Omental fat pad (tissue), 4 donors: ENCODE measurements around the gene MDM1. TPM values are rescaled to one million over a fixed set of nuclear protein-coding genes. Genes with fewer than 3 reads are reported as not detected.

Experiments used
- ATAC-seq: fragments of 150-250 bp; one replicate; pipeline ENCODE4 v1.9.1; 2016; ENCODE audit warnings: mild to moderate bottlenecking, moderate library complexity; ENCODE audit not compliant: low FRiP score
- DNase-seq: peaks from one replicate; pipeline ENCODE4 v3.0.0-alpha.2; 2019; ENCODE audit warnings: low spot score
- total RNA-seq, 4 donors: library from RNA; depleted of rRNA; stranded (reverse); fragments of >200 nt; gene quantifications; one replicate each; pipeline ENCODE4 v1.1.0, GENCODE V29; 2016
- TF ChIP-seq, protein P1 (sequence below), 3 donors: fragments of 450-650 bp; IDR thresholded peaks; one replicate each; pipeline ENCODE4 v1.5.1; 2016 to 2017; ENCODE audit warnings: antibody characterized with exemption in 3 of 3, mild to moderate bottlenecking in 3 of 3, moderate library complexity in 2 of 3

Gene MDM1
- total RNA-seq, 4 donors from 2014 or later = 9.0 to 21.8 (median 10.0) TPM

DNA sequence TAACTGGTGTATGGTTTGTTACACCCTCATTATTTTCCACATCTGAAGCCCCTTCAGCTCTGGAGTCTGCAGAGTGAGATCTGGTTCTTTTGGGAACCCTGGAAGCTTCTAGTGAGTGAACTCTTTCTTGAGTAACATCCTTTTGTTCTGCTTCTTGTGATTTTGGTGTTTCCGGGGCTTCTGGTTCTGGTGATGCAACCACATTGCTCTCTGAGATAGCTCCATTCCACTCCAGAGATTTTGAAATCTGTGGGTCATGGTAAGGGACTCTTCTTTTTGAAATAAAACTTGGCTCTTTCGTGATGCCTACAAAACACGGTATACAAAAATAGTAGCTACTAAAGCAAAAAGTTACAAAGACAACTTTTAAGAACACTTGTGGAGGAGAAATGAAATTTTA is 5.4 kb downstream of the MDM1 start:
- DNase-seq (no peak), ATAC-seq (no peak)

DNA sequence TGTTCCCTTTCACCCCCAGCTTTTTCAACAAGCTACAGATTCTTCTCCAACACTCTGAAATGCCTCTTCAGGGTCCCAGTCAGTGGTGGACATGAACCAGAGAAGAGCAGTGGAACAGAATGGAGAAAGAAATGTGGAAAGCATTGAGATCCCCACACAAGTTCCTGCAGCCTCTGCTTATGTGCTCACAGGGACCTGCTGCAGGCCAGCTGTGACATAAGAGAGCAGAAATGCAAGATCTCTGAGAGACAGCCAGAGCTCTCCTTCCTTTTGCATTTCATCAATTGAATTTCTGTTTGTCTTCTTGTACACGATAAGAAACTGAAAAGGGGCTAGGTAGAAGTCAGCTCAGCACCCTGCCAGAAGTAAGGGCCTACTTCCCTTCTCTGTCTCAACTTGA is 6.2 kb downstream of the MDM1 start:
- no peak for ATAC-seq

More for the DNA sequence above, 5.4 kb downstream of the MDM1 start:
- TF ChIP-seq, protein P1, sequence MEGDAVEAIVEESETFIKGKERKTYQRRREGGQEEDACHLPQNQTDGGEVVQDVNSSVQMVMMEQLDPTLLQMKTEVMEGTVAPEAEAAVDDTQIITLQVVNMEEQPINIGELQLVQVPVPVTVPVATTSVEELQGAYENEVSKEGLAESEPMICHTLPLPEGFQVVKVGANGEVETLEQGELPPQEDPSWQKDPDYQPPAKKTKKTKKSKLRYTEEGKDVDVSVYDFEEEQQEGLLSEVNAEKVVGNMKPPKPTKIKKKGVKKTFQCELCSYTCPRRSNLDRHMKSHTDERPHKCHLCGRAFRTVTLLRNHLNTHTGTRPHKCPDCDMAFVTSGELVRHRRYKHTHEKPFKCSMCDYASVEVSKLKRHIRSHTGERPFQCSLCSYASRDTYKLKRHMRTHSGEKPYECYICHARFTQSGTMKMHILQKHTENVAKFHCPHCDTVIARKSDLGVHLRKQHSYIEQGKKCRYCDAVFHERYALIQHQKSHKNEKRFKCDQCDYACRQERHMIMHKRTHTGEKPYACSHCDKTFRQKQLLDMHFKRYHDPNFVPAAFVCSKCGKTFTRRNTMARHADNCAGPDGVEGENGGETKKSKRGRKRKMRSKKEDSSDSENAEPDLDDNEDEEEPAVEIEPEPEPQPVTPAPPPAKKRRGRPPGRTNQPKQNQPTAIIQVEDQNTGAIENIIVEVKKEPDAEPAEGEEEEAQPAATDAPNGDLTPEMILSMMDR (IDR thresholded peaks at IDR 0.05) = no peak

GRCh38 chr12:68324531-68324930 is 7.6 kb downstream of the MDM1 start:
- ATAC-seq (no peak), DNase-seq (no peak)
- TF ChIP-seq, protein P1 (IDR thresholded peaks at IDR 0.05) = no peak

More for the DNA sequence above, 6.2 kb downstream of the MDM1 start:
- no peak for DNase-seq
- TF ChIP-seq, protein P1 (IDR thresholded peaks at IDR 0.05) = no peak

DNA sequence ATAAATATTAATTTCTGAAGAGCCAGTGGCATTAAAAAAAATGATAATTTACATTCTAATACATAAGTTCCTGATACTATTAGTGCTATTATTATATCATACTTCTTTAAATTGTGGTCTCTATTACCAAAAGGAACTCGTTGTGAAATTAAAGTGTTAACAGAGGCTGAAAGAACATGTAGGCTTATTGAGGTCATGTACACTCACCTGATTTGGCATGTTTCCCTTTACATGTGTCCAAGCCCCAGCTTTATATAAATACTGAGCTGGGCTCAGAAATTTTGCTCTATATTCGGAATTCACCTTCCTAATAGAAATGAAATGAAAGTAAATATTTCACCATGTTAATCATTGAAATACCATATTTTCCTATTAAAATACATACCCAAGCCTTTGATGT is 11.0 kb downstream of the MDM1 start:
- no peak for DNase-seq
- TF ChIP-seq, protein P1 (IDR thresholded peaks at IDR 0.05) = no peak
- no peak for ATAC-seq

DNA sequence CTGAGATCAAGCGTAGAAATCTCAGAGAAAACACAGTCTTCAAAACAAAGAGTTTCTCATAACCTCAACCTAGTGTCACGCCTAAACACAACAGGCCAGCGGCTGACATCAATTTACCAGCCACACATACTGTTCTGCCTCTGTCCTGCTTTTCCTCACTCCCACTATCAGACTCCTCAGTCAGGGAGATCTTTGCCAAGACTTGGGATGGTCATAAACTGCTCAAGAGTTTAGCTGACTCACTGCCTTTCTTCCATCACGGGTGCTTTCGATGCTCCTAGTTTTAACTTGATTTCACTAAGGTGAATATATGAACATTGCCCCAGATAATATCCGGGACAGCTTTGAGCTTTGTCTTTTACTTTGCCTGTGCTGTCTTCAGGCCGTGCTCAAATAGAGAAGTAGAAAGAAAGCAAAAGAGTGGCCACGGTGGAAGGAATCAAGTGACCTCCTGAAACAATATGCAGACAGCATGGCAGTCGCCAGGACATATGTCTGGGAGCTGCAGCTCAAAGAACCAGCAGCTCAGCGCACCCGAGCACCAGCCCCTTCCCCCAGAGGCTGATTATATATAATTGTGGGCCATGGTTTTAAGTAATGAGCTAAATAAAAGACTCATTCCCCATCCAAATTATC is 12.1 kb downstream of the MDM1 start:
- TF ChIP-seq, protein P1 (IDR thresholded peaks at IDR 0.05) = no peak
- DNase-seq = no peak
- peak; percentile 97 for ATAC-seq

GRCh38 chr12:68317047-68317667 is 15.0 kb downstream of the MDM1 start:
- ATAC-seq (no peak), DNase-seq (no peak)
- TF ChIP-seq, protein P1 (IDR thresholded peaks at IDR 0.05) = no peak

GRCh38 chr12:68310370-68310769 is 21.8 kb downstream of the MDM1 start:
- TF ChIP-seq, protein P1 (IDR thresholded peaks at IDR 0.05) = no peak
- ATAC-seq = no peak
- no peak for DNase-seq
